ENCODE measurements around the gene ACOT8. TPM values are rescaled to one million over a fixed set of nuclear protein-coding genes. Genes with fewer than 3 reads are reported as not detected.

ACOT8 gene
- polyA plus RNA-seq, 1 donor (not counting 4 experiments of a cell fraction or from before 2014, with no cell fraction given) = 23.9 TPM

- no peaks in the 10 kb centered on the region for H3K9me3 ChIP-seq (ENCODE audit: control insufficient read depth, low read depth, low read length)
- H2AFZ ChIP-seq (ENCODE audit: control insufficient read depth, low read length) = no peak overlapping the region
- no peak for TF ChIP-seq EZH2 (IDR thresholded peaks at IDR 0.05; ENCODE audit: low read length)
- peak in 1 of 3 experiments; percentile 61 for TF ChIP-seq CTCF (optimal IDR thresholded peaks at IDR 0.05 in 1 of 3, IDR thresholded peaks at IDR 0.05 in 1 of 3, conservative IDR thresholded peaks at IDR 0.05 in 1 of 3; ENCODE audit: extremely low read depth in 1 of 3, insufficient read depth in 2 of 3, low read length in 3 of 3)
- H3K4me3 ChIP-seq (ENCODE audit: control insufficient read depth in 2 of 3, extremely low read depth in 1 of 3, insufficient read depth in 2 of 3, low read depth in 1 of 3, low read length in 3 of 3) = peak overlapping the region; percentile 67 to 87 (median 69)
- H3K9me1 ChIP-seq (ENCODE audit: control insufficient read depth, extremely low read depth, insufficient read depth, low read length) = no peaks in the 10 kb centered on the region
- peaks cover 7 to 14% of the 10 kb centered on the region in 2 experiments for H3K36me3 ChIP-seq (ENCODE audit: control insufficient read depth in 2 of 2, extremely low read depth in 1 of 2, insufficient read depth in 2 of 2, low read length in 2 of 2)
- H3K9ac ChIP-seq (ENCODE audit: control insufficient read depth, extremely low read depth, insufficient read depth, low read length) = peak overlapping the region; percentile 78
- H4K20me1 ChIP-seq (ENCODE audit: control insufficient read depth, extremely low read depth, insufficient read depth, low read length) = no peaks in the 10 kb centered on the region
- no peaks in the 10 kb centered on the region for H3K27me3 ChIP-seq (ENCODE audit: control insufficient read depth, extremely low read depth, insufficient read depth, low read length)
- DNase-seq (ENCODE audit: low read depth, low spot score) (no peak), FAIRE-seq (no peak)
- peak overlapping the region; percentile 88 for H3K4me2 ChIP-seq (ENCODE audit: control insufficient read depth, extremely low read depth, insufficient read depth, low read depth, low read length)
- dilution Hi-C loops (cut with MboI; ENCODE audit: extremely low pct_ligation_motif_present, low sequenced_read_pairs) = no loop called here
- H3K27ac ChIP-seq (ENCODE audit: control insufficient read depth, insufficient read depth, low read length) = no peak overlapping the region
- peaks cover 13% of the 10 kb centered on the region for H3K4me1 ChIP-seq (ENCODE audit: control insufficient read depth, extremely low read depth, insufficient read depth, low read length)
- H3K79me2 ChIP-seq (ENCODE audit: control insufficient read depth, insufficient read depth, low read length) = no peaks in the 10 kb centered on the region
Measured at GRCh38 chr20:45892049-45892825, 35.0 kb upstream of the ACOT8 start.

- Histone ChIP-seq H3K9me1 (ENCODE audit: control insufficient read depth, extremely low read depth, insufficient read depth, low read length) (no peaks in the 10 kb centered on the region), H3K4me2 (ENCODE audit: control insufficient read depth, extremely low read depth, insufficient read depth, low read depth, low read length) (peak within 1 kb of the TSS; percentile 88), H3K36me3 (ENCODE audit: control insufficient read depth in 2 of 2, extremely low read depth in 1 of 2, insufficient read depth in 2 of 2, low read length in 2 of 2) (peaks cover 0 to 9% of the 10 kb centered on the region in 2 experiments), H3K4me3 (ENCODE audit: control insufficient read depth in 2 of 3, extremely low read depth in 1 of 3, insufficient read depth in 2 of 3, low read depth in 1 of 3, low read length in 3 of 3) (peak within 1 kb of the TSS; percentile 67 to 87 (median 69)), H3K27ac (ENCODE audit: control insufficient read depth, insufficient read depth, low read length) (peak within 1 kb of the TSS; percentile 54), H3K9ac (ENCODE audit: control insufficient read depth, extremely low read depth, insufficient read depth, low read length) (peak within 1 kb of the TSS; percentile 78), H3K79me2 (ENCODE audit: control insufficient read depth, insufficient read depth, low read length) (no peaks in the 10 kb centered on the region), H2AFZ (ENCODE audit: control insufficient read depth, low read length) (peak within 1 kb of the TSS; percentile 90), H3K9me3 (ENCODE audit: control insufficient read depth, low read depth, low read length) (no peaks in the 10 kb centered on the region), H3K27me3 (ENCODE audit: control insufficient read depth, extremely low read depth, insufficient read depth, low read length) (no peaks in the 10 kb centered on the region), H4K20me1 (ENCODE audit: control insufficient read depth, extremely low read depth, insufficient read depth, low read length) (no peaks in the 10 kb centered on the region), H3K4me1 (ENCODE audit: control insufficient read depth, extremely low read depth, insufficient read depth, low read length) (peaks cover 13% of the 10 kb centered on the region)
- dilution Hi-C loops (cut with MboI; ENCODE audit: extremely low pct_ligation_motif_present, low sequenced_read_pairs) = no loop called here
- TF ChIP-seq CTCF (optimal IDR thresholded peaks at IDR 0.05 in 1 of 3, IDR thresholded peaks at IDR 0.05 in 1 of 3, conservative IDR thresholded peaks at IDR 0.05 in 1 of 3; ENCODE audit: extremely low read depth in 1 of 3, insufficient read depth in 2 of 3, low read length in 3 of 3) = peak in 2 of 3 experiments; percentile 1 to 30
- no peak for TF ChIP-seq EZH2 (IDR thresholded peaks at IDR 0.05; ENCODE audit: low read length)
- DNase-seq (ENCODE audit: low read depth, low spot score) (no peak), FAIRE-seq (no peak)
Measured at GRCh38 chr20:45890985-45891983, 34.1 kb upstream of the ACOT8 start, which contains the start of the genes CTSA and NEURL2. Gene CTSA (plus strand): TSS chr20:45891335. CDS start chr20:45891569, 234 bp downstream. Gene NEURL2 (minus strand): TSS chr20:45891208. CDS start chr20:45890991, 217 bp downstream.
